OCI-LY7 (cell line): Measurements from ENCODE around the gene SLC6A19.

Experiments
- EZH2phosphoT487 ChIP-seq: fragments of 200-600 bp; sonication (generic); IDR thresholded peaks from 2 replicates; pipeline ENCODE4 v1.6.1; 2018; ENCODE audit warnings: low read depth, borderline replicate concordance, mild to moderate bottlenecking, mixed run types, antibody characterized with exemption, low read length, moderate library complexity, mixed read lengths
- TF ChIP-seq, protein P1 (sequence below): fragments of 200-600 bp; sonication (generic); conservative IDR thresholded peaks from 2 replicates; pipeline ENCODE4 v1.5.1; 2014; ENCODE audit warnings: mild to moderate bottlenecking, antibody characterized with exemption, low read length, moderate library complexity, mixed read lengths

DNA sequence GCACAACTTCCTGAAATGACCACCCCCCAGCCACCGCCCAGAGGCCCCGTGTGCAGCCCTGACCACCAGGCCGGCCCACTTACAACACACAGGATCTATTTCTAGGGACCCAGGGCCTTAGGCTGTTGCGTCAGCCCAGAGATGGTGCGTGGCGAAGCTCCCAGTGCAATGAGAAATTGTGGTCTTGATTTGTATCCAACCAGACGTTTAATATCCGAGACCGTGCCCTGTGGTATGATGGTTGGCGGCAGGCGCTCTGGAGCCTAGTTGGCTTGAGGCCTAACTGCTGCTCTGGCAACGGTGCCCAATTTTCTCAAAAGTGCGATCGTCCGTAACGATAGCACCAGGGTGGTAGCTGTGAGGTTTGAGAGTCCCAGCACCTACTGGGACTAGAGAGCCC, 32.6 kb upstream of the SLC6A19 start:
- TF ChIP-seq, protein P1, sequence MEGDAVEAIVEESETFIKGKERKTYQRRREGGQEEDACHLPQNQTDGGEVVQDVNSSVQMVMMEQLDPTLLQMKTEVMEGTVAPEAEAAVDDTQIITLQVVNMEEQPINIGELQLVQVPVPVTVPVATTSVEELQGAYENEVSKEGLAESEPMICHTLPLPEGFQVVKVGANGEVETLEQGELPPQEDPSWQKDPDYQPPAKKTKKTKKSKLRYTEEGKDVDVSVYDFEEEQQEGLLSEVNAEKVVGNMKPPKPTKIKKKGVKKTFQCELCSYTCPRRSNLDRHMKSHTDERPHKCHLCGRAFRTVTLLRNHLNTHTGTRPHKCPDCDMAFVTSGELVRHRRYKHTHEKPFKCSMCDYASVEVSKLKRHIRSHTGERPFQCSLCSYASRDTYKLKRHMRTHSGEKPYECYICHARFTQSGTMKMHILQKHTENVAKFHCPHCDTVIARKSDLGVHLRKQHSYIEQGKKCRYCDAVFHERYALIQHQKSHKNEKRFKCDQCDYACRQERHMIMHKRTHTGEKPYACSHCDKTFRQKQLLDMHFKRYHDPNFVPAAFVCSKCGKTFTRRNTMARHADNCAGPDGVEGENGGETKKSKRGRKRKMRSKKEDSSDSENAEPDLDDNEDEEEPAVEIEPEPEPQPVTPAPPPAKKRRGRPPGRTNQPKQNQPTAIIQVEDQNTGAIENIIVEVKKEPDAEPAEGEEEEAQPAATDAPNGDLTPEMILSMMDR = no peak
- no peak for TF ChIP-seq EZH2phosphoT487
